GM19467 (cell line): ENCODE results near the gene CHPF.

ENCODE experiments used
- ATAC-seq: cut with Tn5 transposase; IDR thresholded peaks from one replicate; pipeline ENCODE4 v1.9.1; 2021; ENCODE audit warnings: mild to moderate bottlenecking, moderate library complexity; ENCODE audit not compliant: unreplicated experiment

Gene CHPF

GRCh38 chr2:219533930-219534661 is 9.5 kb downstream of the CHPF start:
- ATAC-seq, result no peak

DNA sequence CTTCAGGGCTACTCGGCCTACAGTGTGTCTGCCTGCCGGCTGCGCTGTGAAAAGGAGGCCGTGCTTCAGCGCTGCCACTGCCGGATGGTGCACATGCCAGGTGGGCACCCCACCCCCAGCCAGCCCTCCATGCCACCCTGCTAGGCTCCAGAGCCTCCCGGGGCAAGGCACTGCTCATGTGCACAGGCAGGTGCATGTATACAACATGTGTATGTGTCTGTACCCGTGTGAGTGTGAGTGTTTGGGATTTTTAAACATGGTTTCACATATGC is 11.3 kb downstream of the CHPF start:
- ATAC-seq, result no peak

DNA sequence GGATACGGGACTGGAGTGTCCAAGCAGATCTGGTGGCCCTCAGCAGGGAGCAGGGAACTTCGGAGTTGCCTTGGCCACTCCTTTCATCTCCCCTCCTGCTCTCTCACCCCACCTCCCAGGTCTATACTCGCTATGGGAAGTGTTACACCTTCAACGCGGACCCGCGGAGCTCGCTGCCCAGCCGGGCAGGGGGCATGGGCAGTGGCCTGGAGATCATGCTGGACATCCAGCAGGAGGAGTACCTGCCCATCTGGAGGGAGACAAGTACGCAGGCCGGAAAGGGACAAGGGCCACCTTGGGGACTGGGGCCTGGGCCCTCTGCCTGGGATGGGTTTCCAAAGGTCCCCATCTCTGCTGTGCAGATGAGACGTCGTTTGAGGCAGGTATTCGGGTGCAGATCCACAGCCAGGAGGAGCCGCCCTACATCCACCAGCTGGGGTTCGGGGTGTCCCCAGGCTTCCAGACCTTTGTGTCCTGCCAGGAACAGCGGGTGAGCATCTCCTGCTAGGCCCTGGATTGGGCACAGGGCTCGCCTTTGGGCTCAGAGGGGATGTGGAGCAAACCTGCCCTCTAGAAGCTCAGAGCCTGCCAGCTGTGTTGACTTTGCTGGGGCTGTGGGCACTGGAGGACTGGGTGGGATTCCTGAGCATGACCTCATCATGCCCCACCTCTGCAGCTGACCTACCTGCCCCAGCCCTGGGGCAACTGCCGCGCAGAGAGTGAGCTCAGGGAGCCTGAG is 11.8 kb downstream of the CHPF start:
- no peak for ATAC-seq

- ATAC-seq, result peak; percentile 84
These were observed 13.3 kb downstream of the CHPF start for GRCh38 chr2:219530048-219530963.

GRCh38 chr2:219527472-219527871 is 16.1 kb downstream of the CHPF start:
- no peak for ATAC-seq

- ATAC-seq, result no peak
These were observed 16.6 kb downstream of the CHPF start for GRCh38 chr2:219527076-219527394.

DNA sequence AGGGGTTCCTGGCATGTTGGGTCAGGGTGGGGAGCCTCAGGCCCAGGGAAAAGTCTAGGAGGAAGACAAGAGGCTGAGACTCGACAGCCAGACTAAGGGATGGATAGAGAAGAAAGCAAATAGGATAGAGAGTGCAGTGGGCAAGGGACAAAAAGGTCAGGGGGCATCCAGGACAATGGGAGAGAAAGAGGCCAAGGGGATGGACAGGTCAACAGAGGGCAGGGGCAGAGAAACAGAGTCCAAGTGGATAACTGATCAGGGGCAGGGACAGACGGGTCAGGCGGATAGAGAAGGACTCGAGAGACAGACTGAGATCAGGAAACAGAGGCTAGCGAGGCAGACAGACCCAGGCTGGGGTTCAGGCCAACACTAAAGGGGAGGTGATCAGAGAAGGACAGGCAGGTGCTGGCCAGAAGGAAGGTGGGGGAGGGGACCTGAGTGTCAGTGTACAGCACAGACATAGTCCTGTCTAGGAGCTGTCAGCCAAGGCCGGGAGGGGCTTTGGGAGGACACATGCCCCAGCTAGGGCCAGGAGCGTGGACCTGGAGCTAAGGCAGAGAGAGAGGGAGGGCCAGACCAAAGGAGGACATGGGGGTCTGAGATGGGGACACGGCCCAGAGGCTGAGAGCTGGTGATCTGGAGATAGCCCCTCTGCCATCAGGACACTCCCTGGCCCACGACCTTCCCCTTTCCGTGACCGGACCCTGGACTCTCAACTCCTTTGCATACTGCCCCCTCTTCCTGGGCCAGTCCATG is 17.1 kb downstream of the CHPF start:
- ATAC-seq, result no peak

- ATAC-seq, result no peak
These were observed 17.9 kb downstream of the CHPF start for GRCh38 chr2:219525533-219526232.

GRCh38 chr2:219524817-219525216 is 18.8 kb downstream of the CHPF start:
- no peak for ATAC-seq

GRCh38 chr2:219523031-219523671 is 20.5 kb downstream of the CHPF start:
- no peak for ATAC-seq

DNA sequence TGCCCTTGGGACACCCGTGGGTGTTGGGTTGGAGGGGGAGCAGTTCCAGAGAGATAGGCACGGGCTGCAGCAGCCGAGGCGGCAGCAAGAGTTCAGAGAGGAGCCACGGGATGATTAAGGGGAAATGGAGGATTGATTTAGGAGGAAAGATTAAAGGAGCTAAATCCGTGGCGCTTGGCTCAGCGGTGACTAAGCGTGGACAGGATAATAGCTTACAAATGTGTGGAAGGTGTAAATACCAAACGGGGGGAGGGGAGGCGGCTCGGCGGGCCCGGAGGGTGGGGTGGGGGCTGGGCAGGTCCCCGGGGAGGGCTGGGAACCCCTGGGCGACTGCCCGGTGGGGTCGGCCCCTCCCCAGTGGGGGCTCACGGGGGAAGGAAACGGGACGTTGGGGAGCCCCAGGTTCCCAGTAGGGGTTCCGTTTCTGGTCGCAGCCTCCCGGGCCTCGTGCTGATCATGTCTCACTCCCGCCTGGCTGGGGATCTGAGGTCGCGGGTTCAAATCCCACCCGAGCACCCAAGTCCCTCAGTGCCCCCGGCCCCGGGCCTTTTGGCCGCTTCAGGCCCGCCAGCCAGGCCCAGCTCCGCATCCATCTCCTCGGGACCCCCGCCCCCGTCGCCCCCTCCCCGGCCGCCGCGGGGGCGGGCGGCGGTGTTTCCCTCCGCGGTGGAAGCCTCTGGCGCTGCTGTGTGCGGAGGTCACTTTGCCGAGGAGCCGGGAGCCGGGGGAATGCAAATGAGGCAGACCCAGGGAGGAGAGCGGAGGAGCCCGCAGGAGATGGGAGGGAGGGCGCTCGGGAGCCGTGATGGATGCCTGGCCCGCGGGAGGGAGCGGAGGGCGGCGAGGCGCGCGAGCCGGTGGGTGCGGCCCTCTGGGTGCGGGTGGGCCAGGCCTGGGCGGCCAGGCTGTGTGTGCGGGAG is 21.2 kb downstream of the CHPF start:
- ATAC-seq, result no peak

DNA sequence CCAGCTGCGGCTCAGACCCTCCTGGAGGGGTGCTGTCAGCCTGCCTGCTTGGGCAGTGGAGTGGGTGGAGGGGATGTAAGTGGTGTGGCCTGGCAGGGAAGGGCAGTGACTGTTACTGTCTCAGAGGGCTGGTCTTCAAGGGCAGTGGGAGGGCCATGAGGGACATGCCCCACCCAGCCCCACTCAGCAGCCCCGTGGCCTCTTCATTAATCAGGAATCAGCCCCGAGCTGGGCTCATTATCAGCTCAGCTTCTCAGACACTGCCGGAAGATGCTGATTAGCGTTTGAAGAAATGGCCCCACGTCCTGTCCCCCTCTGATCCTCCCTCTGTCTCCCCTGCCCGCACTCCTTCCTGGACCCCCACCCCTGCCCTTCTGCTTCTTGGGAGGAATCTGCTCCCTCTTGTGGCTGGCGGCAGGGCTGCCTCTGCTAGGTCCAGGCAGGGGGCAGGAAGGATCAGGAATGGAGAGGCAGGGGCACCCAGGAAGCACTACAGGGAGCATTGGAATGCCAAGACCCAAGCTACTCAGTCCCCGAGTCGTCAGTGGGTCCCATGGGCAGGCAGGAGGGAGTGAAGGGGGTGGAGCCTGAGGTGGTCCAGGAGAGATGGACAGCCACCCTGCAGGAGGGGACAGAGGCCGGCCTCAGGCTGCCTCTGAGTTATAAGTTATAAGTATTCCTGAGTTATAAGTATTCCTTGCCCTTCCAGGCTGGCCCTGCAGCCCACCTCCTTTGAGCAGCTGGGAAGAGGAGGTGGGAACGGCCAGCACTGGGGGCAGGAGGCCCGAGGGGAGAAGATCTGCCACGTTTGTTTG is 22.3 kb downstream of the CHPF start:
- no peak for ATAC-seq

DNA sequence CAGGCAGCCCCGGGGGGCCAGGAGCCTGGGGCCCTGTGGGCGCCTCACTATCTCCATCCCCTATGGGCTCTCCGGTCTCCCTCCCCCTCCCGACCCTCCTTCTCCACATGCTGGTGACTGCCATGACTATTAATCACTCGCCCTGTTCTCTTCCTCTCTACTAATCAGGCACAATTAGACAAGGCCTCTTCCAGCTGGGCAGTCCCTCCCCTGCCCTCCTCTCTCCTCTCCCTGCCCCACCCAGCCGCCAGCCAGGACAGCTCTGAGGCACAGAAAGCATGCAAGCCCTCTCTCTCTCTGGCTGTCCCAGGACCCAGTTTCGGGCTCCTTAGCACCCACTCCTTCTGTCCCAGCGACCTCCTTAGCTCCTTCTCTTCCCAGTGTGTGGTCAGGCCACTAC is 23.5 kb downstream of the CHPF start:
- ATAC-seq, result no peak

DNA sequence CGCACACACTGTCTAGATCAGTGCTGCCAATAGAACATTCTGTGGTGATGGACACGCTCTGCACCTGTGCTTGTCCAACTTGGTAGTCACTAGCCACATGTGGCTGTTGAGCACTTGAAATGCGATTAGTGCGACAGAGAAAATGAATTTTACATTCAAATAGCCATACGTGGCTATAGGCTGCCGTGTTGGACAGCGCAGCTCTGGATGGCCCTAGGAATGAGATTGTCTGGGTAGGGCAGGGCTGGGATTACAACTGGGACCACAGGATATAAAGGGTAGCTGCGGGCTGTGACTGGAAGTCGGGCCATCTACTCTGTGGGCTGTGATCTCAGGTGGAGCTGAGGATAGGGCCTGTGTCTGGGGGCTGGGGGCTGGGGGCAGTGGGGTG is 24.1 kb downstream of the CHPF start:
- ATAC-seq, result no peak

- ATAC-seq, result no peak
These were observed 25.4 kb downstream of the CHPF start for GRCh38 chr2:219517954-219518778.

- ATAC-seq, result no peak
These were observed 26.7 kb downstream of the CHPF start for GRCh38 chr2:219516888-219517287.

GRCh38 chr2:219515874-219516629 is 27.6 kb downstream of the CHPF start:
- no peak for ATAC-seq
